Neural progenitor cell (in vitro differentiated cells): ENCODE data around the gene NAAA.

Experiments used
- CTCF ChIP-seq: fragments of 200-600 bp; sonication (generic); IDR thresholded peaks from 2 replicates; pipeline ENCODE4 v1.5.1; 2017; ENCODE audit warnings: antibody characterized with exemption, mild to moderate bottlenecking
- EZH2 ChIP-seq: fragments of 200-600 bp; sonication (generic); IDR thresholded peaks from 2 replicates; pipeline ENCODE4 v1.6.1; 2017; ENCODE audit warnings: antibody characterized with exemption, mild to moderate bottlenecking, moderate library complexity
- EZH2phosphoT487 ChIP-seq: fragments of 200-600 bp; sonication (generic); IDR thresholded peaks from 2 replicates; pipeline ENCODE4 v1.6.1; 2017; ENCODE audit warnings: antibody characterized with exemption

GRCh38 chr4:75989846-75990528 lies 49.2 kb upstream of the NAAA start:
- TF ChIP-seq CTCF = no peak
- no peak for TF ChIP-seq EZH2phosphoT487
- no peak for TF ChIP-seq EZH2
